LNCAP (cell line): ENCODE data around the gene MLF1.
A peak's percentile ranks its signal among the peaks of the same experiment; 100 is the strongest.

Experiments used
- TF ChIP-seq, protein P1 (sequence below): fragments of 450-650 bp; IDR thresholded peaks from 2 replicates; pipeline ENCODE4 v1.5.1; 2017; ENCODE audit warnings: mild to moderate bottlenecking

Gene MLF1, protein sequence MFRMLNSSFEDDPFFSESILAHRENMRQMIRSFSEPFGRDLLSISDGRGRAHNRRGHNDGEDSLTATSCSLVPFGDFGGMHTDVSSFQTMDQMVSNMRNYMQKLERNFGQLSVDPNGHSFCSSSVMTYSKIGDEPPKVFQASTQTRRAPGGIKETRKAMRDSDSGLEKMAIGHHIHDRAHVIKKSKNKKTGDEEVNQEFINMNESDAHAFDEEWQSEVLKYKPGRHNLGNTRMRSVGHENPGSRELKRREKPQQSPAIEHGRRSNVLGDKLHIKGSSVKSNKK

DNA sequence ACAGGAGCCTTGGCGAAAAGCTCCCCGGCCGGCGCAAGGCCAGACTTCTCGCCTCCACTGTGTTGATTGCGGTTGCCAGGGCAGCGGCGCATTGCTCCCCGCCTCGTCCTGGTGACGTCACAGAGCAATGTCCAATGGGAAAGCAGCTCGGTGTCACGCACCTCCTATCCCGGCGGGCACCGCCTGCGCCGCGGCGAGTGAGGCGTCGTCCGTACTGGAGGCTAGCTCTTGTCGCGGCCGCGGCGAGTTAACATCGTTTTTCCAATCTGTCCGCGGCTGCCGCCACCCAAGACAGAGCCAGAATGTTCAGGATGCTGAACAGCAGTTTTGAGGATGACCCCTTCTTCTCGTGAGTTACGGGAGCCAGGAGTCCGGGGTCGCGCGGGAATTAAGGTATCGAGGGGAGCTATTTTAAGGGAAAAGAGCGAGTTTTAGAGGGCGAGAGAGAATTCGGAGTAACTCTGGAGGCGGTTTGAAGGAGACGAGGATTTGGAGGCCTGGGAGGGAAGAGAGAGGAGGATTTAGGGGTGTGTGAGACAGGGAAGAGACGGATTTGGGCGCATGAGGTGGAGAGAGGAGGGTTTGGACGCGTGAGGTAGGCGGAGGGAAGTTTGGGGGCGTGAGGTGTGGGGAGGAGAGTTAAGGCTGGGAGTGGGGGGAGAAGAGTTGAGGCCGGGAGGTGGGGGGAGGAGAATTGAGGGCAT is at the start of gene MLF1:
Gene MLF1, plus strand, starts transcription at position 196 of the 704 bp plus-strand sequence. Its CDS starts 107 bp downstream, at position 303.
- TF ChIP-seq, protein P1, sequence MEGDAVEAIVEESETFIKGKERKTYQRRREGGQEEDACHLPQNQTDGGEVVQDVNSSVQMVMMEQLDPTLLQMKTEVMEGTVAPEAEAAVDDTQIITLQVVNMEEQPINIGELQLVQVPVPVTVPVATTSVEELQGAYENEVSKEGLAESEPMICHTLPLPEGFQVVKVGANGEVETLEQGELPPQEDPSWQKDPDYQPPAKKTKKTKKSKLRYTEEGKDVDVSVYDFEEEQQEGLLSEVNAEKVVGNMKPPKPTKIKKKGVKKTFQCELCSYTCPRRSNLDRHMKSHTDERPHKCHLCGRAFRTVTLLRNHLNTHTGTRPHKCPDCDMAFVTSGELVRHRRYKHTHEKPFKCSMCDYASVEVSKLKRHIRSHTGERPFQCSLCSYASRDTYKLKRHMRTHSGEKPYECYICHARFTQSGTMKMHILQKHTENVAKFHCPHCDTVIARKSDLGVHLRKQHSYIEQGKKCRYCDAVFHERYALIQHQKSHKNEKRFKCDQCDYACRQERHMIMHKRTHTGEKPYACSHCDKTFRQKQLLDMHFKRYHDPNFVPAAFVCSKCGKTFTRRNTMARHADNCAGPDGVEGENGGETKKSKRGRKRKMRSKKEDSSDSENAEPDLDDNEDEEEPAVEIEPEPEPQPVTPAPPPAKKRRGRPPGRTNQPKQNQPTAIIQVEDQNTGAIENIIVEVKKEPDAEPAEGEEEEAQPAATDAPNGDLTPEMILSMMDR: no peak

DNA sequence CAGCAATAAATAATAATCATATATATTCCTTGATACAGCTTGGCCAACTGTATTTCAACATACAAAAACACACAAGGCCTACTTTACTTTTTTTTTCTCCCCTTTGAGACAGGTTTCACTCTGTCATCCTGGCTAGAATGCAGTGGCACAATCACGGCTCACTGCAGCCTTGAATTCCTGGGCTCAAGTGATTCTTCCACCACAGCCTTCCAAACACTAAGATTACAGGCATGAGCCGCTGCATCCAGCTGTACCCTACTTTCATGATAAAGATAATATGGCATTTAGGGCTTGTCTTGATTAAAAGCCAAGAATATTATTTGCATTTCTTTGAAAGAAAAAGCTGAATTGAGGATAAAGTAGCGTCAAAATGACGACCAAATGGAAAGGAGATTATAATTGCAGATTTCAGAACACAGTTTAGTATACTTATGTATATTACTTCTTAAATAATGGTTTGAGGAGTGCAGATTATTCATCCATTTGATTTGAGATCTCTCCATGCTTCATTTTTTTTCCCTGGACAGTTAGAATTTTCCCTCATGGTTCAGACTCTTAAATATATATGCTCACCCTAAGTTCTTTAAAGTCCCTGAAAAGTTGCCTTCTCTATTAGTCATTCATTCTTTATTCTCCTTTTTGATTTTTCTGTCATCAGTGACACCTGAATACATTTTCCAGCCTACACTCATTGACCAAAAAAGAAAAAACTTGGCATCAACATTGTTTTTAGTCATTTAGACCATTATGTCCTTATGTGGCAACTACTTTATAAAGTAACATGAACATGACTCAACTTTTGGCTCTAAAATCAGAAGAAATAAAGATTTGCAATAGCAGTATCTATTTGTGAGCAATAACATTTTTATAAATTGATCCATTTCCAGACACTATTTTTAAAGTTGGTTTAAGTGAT is 48.5 kb upstream of the MLF1 start:
- TF ChIP-seq, protein P1: no peak

DNA sequence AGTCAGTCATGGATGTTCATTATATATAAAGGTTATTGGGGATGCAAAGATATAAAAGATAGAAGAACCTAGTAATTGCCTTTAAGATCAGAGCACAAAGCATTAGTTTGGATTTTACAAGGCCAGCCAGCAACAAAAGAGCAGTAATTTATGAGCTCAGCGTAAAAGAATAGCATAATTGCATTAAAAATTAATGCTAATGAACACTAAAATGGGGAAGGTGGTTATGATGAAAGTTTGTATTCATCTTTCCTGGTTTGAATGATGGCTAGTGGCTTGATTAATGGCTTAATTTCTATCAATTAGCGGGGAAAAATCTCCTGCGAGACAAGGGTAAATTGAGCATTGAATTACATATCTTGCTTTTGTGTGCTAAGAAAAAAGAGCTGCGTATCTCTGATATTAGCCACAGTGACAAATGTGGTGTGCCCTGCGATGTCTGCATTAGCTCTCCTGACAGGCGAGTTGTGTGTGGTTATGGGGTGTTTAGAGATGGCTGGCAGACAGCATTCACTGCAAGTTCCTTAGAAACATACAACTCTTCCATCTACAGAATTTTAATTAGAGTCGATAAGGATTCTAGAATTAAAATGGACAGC is 42.8 kb upstream of the MLF1 start:
- TF ChIP-seq, protein P1: no peak

DNA sequence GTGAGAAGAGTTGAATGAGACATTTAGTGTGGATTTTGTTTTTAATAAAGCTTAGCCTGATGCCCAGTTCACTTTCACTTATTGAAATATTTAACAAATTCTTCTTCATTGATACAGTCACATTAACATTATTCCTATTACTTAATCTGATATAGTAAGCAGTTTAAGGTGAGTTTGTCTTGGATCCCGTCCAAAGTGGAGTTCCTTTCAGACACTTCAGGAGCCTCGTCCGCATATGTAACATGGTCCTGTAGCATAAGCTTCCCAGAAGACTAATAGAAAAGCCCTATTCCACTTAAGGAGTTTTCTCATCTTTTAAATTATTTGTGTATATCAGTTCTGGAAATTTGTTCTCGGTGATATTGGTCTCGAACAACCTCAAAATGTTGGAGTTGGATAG is 39.7 kb upstream of the MLF1 start:
- TF ChIP-seq, protein P1: no peak

DNA sequence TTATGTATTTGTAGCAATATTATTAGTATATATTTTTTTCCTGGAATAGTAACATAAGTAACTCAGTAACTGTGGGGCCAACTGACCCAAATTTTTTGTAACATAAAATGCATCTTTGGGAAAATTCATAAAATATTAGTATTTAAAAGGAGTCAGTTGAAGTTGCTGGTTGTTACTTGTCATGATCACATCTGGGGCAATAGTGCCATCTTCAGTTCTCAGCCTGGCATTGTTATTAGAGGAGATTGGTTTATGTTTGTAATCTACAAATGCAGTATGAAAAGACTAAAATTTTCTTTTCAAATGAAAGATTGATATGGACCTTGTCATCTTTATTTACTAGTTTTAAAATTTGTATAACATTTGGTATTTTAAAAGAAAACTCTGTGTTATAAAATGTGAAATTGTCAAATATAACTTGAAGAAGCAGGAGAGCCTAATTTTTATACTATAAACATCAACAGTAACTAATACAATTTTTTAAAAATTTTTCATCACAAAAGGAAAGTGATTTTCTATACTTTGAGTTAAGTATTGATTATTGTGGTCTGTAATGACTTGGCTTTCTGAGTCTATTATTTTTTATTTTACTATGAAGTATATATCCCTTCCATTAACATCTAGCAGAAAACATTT is 38.8 kb upstream of the MLF1 start:
- TF ChIP-seq, protein P1: peak; percentile 84

DNA sequence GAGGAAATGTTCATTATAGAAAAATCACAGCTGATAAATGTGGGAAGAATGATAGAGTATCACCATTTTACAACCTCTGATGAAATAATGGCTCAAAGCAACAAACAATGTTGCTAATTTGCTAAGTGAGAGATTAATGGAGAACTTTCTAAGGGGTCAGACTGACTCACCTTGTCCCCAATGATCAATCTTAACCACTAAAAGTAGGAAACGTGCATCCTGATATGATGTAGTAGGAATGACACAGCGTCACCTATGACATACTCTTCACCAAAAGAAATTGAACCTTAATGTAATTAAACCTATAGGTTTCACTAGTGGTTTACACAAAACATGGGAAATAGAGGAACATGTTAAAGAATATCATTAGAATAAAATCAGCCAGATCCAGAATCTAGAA is 35.1 kb upstream of the MLF1 start:
- TF ChIP-seq, protein P1: no peak
